CD14-positive monocyte (primary cell): ENCODE data around the gene PFN3. TPM values are rescaled to one million over a fixed set of nuclear protein-coding genes. Genes with fewer than 3 reads are reported as not detected.

Experiments used
- DNase-seq, 3 donors: peaks; one replicate each; pipeline ENCODE4 v3.0.0-alpha.2; 2011 to 2022
- H2AFZ ChIP-seq: 2 replicates; pipeline ENCODE4 v1.6.0; 2012; ENCODE audit warnings: mild to moderate bottlenecking, low read depth, low read length, inconsistent platforms; ENCODE audit not compliant: insufficient read depth, poor library complexity, severe bottlenecking
- H3K27ac ChIP-seq, 2 donors: 1 replicate in 1 of 2; 2 replicates in 1 of 2; pipeline ENCODE4 v1.5.1; 2012 to 2013; ENCODE audit warnings: low read length in 2 of 2, control low read depth in 1 of 2, inconsistent platforms in 1 of 2, low read depth in 1 of 2, mild to moderate bottlenecking in 1 of 2
- H3K27me3 ChIP-seq, 2 donors: one replicate each; pipeline versions ENCODE4 v1.6.0 to v1.6.1; 2011 to 2013; ENCODE audit warnings: low read length in 2 of 2; ENCODE audit not compliant: control insufficient read depth in 2 of 2, insufficient read depth in 2 of 2
- H3K36me3 ChIP-seq, 2 donors: replicated peaks in 1 of 2; 1 replicate in 1 of 2; 2 replicates in 1 of 2; pipeline versions ENCODE4 v1.5.1 to v1.6.1; 2012 to 2013; ENCODE audit warnings: low read length in 2 of 2, control low read depth in 1 of 2, inconsistent platforms in 1 of 2, mild to moderate bottlenecking in 1 of 2; ENCODE audit not compliant: insufficient read depth in 2 of 2, control insufficient read depth in 1 of 2
- H3K4me1 ChIP-seq, 2 donors: 1 replicate in 1 of 2; 2 replicates in 1 of 2; pipeline versions ENCODE4 v1.5.1 to v1.6.1; 2012 to 2013; ENCODE audit warnings: low read length in 2 of 2, control low read depth in 1 of 2, inconsistent platforms in 1 of 2, mild to moderate bottlenecking in 1 of 2, moderate library complexity in 1 of 2; ENCODE audit not compliant: insufficient read depth in 2 of 2, control insufficient read depth in 1 of 2
- H3K4me2 ChIP-seq: replicated peaks from 2 replicates; pipeline ENCODE3; 2012; ENCODE audit warnings: low read length, moderate library complexity, mild to moderate bottlenecking; ENCODE audit not compliant: poor library complexity, severe bottlenecking; ENCODE audit errors: extremely low read depth
- H3K4me3 ChIP-seq, 3 experiments: fragments of 200-600 bp in 1 of 3; sonication (generic) in 1 of 3; replicated peaks in 1 of 3; 1 replicate in 2 of 3; 2 replicates in 1 of 3; pipeline ENCODE4 v1.5.1; 2011 to 2013; ENCODE audit warnings: low read length in 3 of 3, mild to moderate bottlenecking in 3 of 3, control low read depth in 2 of 3, low read depth in 2 of 3, inconsistent platforms in 1 of 3, moderate library complexity in 1 of 3
- H3K79me2 ChIP-seq: 2 replicates; pipeline ENCODE4 v1.6.0; 2012; ENCODE audit warnings: mild to moderate bottlenecking, control low read depth, inconsistent platforms, low read length, moderate library complexity; ENCODE audit not compliant: insufficient read depth
- H3K9ac ChIP-seq: 2 replicates; pipeline ENCODE4 v1.6.0; 2017; ENCODE audit warnings: low read length, mild to moderate bottlenecking; ENCODE audit not compliant: insufficient read depth, poor library complexity, severe bottlenecking
- H3K9me3 ChIP-seq, 2 donors: replicated peaks in 1 of 2; 1 replicate in 1 of 2; 2 replicates in 1 of 2; pipeline versions ENCODE4 v1.5.1 to v1.6.1; 2012 to 2013; ENCODE audit warnings: low read length in 2 of 2, control low read depth in 1 of 2; ENCODE audit not compliant: control insufficient read depth in 1 of 2, insufficient read depth in 1 of 2
- H4K20me1 ChIP-seq: 2 replicates; pipeline ENCODE4 v1.6.0; 2012; ENCODE audit warnings: mild to moderate bottlenecking, low read length, control low read depth, moderate library complexity; ENCODE audit not compliant: insufficient read depth
- H3K27ac Mint-ChIP-seq, 7 donors: one replicate each; pipeline ENCODE4 v1.8.0; 2020; ENCODE audit warnings: mild to moderate bottlenecking in 7 of 7, mixed read lengths in 7 of 7, moderate library complexity in 6 of 7, inconsistent platforms in 2 of 7
- H3K27me3 Mint-ChIP-seq, 3 donors: one replicate each; pipeline ENCODE4 v1.8.0; 2021 to 2022; ENCODE audit warnings: low read depth in 3 of 3, mild to moderate bottlenecking in 3 of 3, mixed read lengths in 3 of 3, moderate library complexity in 3 of 3, inconsistent platforms in 1 of 3
- H3K36me3 Mint-ChIP-seq, 2 donors: one replicate each; pipeline ENCODE4 v1.8.0; 2020; ENCODE audit warnings: mixed read lengths in 2 of 2, inconsistent platforms in 1 of 2, mild to moderate bottlenecking in 1 of 2
- H3K4me1 Mint-ChIP-seq: one replicate; pipeline ENCODE4 v1.8.0; 2020; ENCODE audit warnings: mild to moderate bottlenecking, mixed read lengths
- H3K4me3 Mint-ChIP-seq, 2 donors: one replicate each; pipeline ENCODE4 v1.8.0; 2020; ENCODE audit warnings: mild to moderate bottlenecking in 2 of 2, mixed read lengths in 2 of 2, moderate library complexity in 1 of 2
- H3K9me3 Mint-ChIP-seq, 7 donors: one replicate each; pipeline ENCODE4 v1.8.0; 2020 to 2022; ENCODE audit warnings: mixed read lengths in 7 of 7, mild to moderate bottlenecking in 6 of 7, moderate library complexity in 6 of 7, inconsistent platforms in 2 of 7
- CTCF ChIP-seq: fragments of 200-600 bp; IDR thresholded peaks from one replicate; pipeline ENCODE4 v1.8.0; 2022; ENCODE audit warnings: antibody characterized with exemption, mild to moderate bottlenecking
- WGBS: methylation state at CpG from one replicate; pipeline ENCODE4 v1.1.5; 2013; ENCODE audit warnings: missing lambda C conversion rate; ENCODE audit not compliant: insufficient coverage; 5-methylcytosine and 5-hydroxymethylcytosine counted together
- intact Hi-C, 2 donors: fragments of 100-400 bp; cut with micrococcal nuclease; formaldehyde crosslinking; loops; one replicate each; pipeline versions ENCODE4 v1.15.0 to v1.15.1; 2023
- polyA plus RNA-seq, 3 donors: library from polyadenylated mRNA; depleted of rRNA in 1 of 3; unstranded in 2 of 3; stranded (reverse) in 1 of 3; fragments of 300-500 nt in 2 of 3; fragments of >200 nt in 1 of 3; fragmentation: Illumina TruSeq in 2 of 3; gene quantifications; 1 replicate in 2 of 3; 2 replicates in 1 of 3; pipeline ENCODE4 v1.2.3, GENCODE V29; 2012 to 2021

PFN3 gene
- polyA plus RNA-seq, 3 donors, result not detected

- H3K36me3 Mint-ChIP-seq, result peaks cover 11 to 21% of the 10 kb centered on the region in 2 donors
Measured at GRCh38 chr5:177354711-177355110, 45.8 kb downstream of the PFN3 start.

GRCh38 chr5:177354256-177354655 is 46.2 kb downstream of the PFN3 start:
- Mint-ChIP-seq H3K4me3 (peak overlapping the region in 1 of 2 donors; percentile 63), H3K9me3 (peaks cover 3 to 11% (median 7%) of the 10 kb centered on the region in 7 donors), H3K4me1 (peaks cover 84% of the 10 kb centered on the region), H3K36me3 (peaks cover 11 to 18% of the 10 kb centered on the region in 2 donors), H3K27me3 (peaks cover 0 to 2% (median 1%) of the 10 kb centered on the region in 3 donors), H3K27ac (peak overlapping the region in 3 of 7 donors; percentile 39 to 68 (median 52))
- DNase-seq, result no peak
- H3K9ac ChIP-seq, result no peak overlapping the region
- peak overlapping the region in 1 of 3 experiments; percentile 34 for H3K4me3 ChIP-seq
- H3K36me3 ChIP-seq, result peaks cover 6 to 9% of the 10 kb centered on the region in 2 donors
- no peak for TF ChIP-seq CTCF
- H3K9me3 ChIP-seq, result peaks cover 0 to 7% of the 10 kb centered on the region in 2 donors
- peaks cover 84 to 95% of the 10 kb centered on the region in 2 donors for H3K4me1 ChIP-seq
- peaks cover 44% of the 10 kb centered on the region for H3K79me2 ChIP-seq
- H2AFZ ChIP-seq, result no peak overlapping the region
- peaks cover 32% of the 10 kb centered on the region for H4K20me1 ChIP-seq
- H3K27ac ChIP-seq, result peak overlapping the region in 1 of 2 donors; percentile 47
- no peaks in the 10 kb centered on the region for H3K27me3 ChIP-seq
- no peak overlapping the region for H3K4me2 ChIP-seq
- WGBS, result 82% methylated on average over 2 of the region's 3 CpGs
- intact Hi-C loops, result loop anchor here in 1 of 2 donors (5.0 kb wide), 1 partner anchor 47 kb away; no protein-coding TSS in a partner anchor

More at GRCh38 chr5:177354711-177355110, 45.8 kb downstream of the PFN3 start:
- Histone ChIP-seq H3K9ac (no peak overlapping the region), H3K9me3 (peaks cover 0 to 7% of the 10 kb centered on the region in 2 donors), H3K79me2 (peaks cover 44% of the 10 kb centered on the region), H2AFZ (peak overlapping the region; percentile 39), H3K4me3 (peak overlapping the region in 1 of 3 experiments; percentile 34), H3K36me3 (peaks cover 4 to 5% of the 10 kb centered on the region in 2 donors), H3K27me3 (no peaks in the 10 kb centered on the region), H3K4me1 (peaks cover 88 to 95% of the 10 kb centered on the region in 2 donors), H4K20me1 (peaks cover 32% of the 10 kb centered on the region), H3K27ac (peak overlapping the region; percentile 17 to 47), H3K4me2 (peak overlapping the region; percentile 35)
- DNase-seq, result peak in 2 of 3 donors; percentile 41 to 57
- Mint-ChIP-seq H3K4me1 (peaks cover 85% of the 10 kb centered on the region), H3K4me3 (peak overlapping the region in 1 of 2 donors; percentile 63), H3K9me3 (peaks cover 3 to 11% (median 7%) of the 10 kb centered on the region in 7 donors), H3K27me3 (peaks cover 0 to 2% (median 1%) of the 10 kb centered on the region in 3 donors), H3K27ac (peak overlapping the region; percentile 26 to 69 (median 52))
- WGBS, result 67% methylated on average over 3 of the region's 3 CpGs
- no peak for TF ChIP-seq CTCF
- intact Hi-C loops, result loop anchor here in 1 of 2 donors (5.0 kb wide), 1 partner anchor 47 kb away; no protein-coding TSS in a partner anchor
